SH-SY5Y (cell line): Measurements from ENCODE around the gene POLA1.

Experiments
- GATA2 ChIP-seq: IDR thresholded peaks from 2 replicates; pipeline ENCODE4 v1.6.1; 2011; ENCODE audit warnings: mild to moderate bottlenecking, low read depth, low read length
- GATA3 ChIP-seq: IDR thresholded peaks from 2 replicates; pipeline ENCODE4 v1.6.1; 2011; ENCODE audit warnings: low read depth, mild to moderate bottlenecking, low read length, moderate library complexity

DNA sequence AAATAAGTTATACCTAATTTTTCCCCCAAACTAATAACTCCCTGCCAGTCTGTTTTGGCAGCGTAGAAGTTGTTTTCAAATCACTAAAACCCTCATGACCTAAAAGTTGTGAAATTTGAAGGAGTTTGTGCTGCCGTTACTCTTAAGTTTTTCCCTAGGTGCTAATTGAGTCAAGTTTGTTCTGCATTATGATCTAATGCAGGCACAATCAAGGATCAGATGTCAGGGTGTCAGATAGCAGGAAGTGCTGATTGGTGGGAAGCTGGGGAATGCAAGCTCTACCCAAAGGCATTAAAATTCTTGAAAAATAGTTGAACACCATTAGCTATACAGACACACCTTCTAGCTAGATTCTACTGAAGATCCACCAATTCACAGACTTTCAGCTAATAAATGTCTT lies 270.1 kb downstream of the POLA1 start:
- no peak for TF ChIP-seq GATA2
- TF ChIP-seq GATA3, result no peak
